Left renal pelvis (tissue), 4 donors: ENCODE measurements around the gene KLHDC4. TPM values are rescaled to one million over a fixed set of nuclear protein-coding genes. Genes with fewer than 3 reads are reported as not detected.
"Not testable (repeated sequence)": the region's sequence is repeated elsewhere in the genome, so short reads cannot be mapped to it uniquely, and the experiment has no call there.

Experiments
- DNase-seq, 4 donors: peaks; one replicate each; pipeline ENCODE4 v3.0.0-alpha.2; 2013; ENCODE audit warnings: low read depth in 4 of 4, low spot score in 3 of 4
- polyA plus RNA-seq, 4 donors: library from polyadenylated mRNA; unstranded; fragments of 120-200 nt; gene quantifications; one replicate each; pipeline ENCODE4 v1.2.1, GENCODE V29; 2013; ENCODE audit not compliant: insufficient read length in 4 of 4

KLHDC4 gene
- polyA plus RNA-seq, 4 donors: 20.7 to 42.1 (median 24.9) TPM

DNA sequence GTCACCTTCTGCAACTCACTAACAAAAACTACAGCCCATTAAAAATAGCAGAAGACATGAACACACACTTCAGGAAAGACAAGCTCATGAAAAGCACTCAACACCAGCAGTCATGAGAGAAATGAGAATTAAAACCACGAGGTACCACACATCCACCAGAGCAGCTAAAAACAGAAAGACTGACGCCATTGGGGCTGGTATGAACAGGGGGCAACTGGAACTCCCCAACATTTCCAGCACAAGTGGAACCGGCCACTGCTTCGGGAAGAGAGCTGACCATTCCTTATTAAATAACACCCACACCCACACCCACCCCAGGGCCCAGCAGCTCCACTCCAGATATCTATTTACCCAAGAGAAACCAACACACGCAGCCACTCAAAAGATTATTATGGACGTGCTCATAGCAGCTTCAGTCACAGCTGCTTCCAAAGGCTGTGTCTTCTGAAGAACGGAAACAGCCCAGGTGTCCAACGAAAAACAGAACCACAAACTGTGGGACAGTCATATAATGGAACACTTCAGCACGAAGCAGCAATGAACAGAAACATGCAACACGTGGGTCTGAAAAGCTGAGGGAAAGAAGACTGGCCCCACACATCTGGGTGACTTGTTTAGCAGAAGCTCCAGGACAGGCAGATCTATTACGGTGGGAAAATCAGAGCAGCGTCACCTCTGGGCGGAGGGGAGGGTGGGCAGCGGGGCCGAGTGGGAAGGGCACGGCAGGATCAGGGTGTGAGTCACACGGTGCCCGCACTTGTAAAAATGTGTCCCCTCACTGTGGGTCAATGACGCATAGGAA, 41.1 kb downstream of the KLHDC4 start:
- DNase-seq: no peak

- peak; percentile 75 to 89 (median 76) for DNase-seq
Measured at GRCh38 chr16:87723226-87723623, 42.6 kb downstream of the KLHDC4 start.

- DNase-seq: no peak
Measured at GRCh38 chr16:87722590-87723225, 43.1 kb downstream of the KLHDC4 start.

- DNase-seq: no peak
Measured at GRCh38 chr16:87721622-87722585, 43.9 kb downstream of the KLHDC4 start.

- DNase-seq: no peak
Measured at GRCh38 chr16:87720446-87720845, 45.3 kb downstream of the KLHDC4 start.

DNA sequence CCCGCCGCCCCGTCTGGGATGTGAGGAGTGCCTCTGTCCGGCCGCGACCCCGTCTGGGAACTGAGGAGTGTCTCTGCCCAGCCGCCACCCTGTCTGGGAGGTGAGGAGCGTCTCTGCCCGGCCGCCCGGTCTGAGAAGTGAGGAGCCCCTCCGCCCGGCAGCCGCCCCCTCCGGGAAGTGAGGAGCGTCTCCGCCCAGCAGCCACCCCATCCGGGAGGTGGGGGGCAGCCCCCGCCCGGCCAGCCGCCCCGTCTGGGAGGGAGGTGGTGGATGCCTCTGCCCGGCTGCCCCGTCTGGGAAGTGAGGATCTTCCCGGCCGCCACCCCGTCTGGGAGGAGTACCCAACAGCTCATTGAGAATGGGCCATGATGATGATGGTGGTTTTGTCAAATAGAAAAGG, 47.0 kb downstream of the KLHDC4 start:
- not testable (repeated sequence) for DNase-seq

GRCh38 chr16:87715658-87716057, 50.1 kb downstream of the KLHDC4 start:
- DNase-seq: no peak

DNA sequence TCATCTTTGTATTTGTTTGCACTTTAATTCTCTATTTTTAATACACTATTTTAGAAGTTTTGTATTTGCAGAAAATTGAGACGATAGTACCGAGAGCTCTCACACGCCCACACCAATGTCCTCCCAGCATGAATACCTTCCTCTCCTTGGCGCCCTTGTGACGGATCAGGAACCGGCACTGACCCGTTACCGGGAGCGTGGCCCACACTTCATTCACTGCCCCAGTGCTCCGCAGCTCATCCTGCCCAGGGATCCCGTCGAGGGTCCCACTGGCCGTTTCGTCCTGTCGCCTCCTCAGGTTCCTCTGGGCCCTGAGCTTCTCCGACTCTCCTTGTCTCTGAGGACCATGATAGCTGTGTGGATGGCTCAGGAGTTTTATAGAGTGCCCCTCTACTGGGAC, 50.6 kb downstream of the KLHDC4 start:
- no peak for DNase-seq

- DNase-seq: no peak
Measured at GRCh38 chr16:87713451-87714229, 52.1 kb downstream of the KLHDC4 start.

DNA sequence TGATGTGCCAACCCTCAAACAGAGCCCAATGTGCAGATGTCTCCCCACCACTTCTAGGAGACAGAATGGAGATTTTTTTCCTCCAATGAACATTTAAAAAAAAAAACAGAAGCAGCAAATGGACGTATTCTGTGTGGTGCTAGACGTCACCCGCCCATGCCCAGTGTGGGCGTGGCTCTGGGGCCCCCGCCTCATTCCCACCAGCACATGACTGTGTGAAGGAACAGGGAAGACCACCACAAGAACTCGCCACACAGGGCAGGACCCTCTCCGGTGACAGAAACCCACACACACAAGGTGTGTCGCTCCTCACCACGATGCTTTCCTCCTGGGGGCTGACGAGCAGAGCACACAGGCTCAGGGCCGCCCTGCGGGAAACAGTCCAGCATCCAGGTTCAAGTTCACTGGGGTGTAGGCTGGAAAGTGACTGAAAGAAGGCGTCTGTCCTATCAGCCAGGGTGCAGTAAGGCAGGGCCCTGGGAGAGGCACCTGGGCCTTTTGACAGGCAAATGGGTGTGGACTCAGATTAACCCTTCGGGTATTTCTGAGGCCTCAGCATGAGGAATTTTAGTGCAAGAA, 53.5 kb downstream of the KLHDC4 start:
- no peak for DNase-seq

DNA sequence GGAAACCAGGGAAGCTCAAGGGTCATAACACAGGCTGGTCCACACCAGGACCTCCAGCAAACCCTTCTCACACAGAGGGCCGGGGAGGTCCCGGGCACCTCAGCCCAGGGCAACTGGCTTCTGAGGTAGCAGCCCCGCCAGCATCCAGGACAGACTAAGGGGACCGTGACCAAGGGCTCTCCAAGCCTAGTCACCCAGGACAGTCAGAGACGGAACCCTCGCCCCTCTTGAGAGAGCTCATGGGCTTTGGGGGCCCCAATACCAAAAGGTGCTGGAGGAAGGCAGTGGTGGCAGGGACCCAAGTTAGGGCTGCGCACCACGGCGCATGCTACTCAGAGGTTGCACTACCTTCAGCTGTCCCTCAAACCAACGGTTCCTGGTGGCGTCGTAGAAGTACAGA, 54.9 kb downstream of the KLHDC4 start:
- no peak for DNase-seq

- no peak for DNase-seq
Measured at GRCh38 chr16:87709677-87710076, 56.1 kb downstream of the KLHDC4 start.

DNA sequence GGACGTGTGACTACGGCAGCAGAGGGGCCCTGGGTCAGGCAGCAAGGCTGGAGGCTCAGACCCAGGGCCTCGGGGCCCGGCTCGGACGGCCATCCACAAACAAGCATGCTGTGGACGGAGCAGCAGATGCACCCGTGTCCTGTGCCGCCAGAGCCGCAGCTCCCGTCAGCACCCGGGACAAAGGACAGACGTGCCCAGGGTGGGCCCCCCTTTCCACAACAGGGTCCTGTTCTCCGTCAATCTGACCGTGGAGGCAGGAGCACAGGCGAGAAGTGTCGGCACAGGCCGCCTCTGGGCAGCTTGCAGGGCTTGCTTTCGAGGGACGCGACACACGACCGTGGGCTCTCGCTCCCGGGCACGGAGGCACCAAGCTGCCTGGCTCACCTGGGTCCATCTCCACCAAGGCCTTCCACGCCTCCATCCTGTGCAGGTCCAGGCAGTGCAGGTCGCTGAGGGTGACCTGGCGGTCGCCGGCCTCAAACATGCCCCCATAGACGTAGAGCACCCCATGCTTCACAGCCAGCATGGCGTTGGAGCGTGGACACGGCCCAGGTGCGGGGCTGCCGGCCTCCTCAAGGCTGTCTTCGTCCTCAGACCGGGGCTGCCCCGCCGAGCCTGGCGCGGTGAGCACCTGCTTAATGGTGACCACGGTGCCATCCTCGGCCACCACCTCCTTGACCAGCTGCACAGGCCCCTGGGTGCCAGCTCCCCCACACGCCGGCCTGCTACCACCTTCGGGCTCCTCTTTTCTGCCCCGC, 56.7 kb downstream of the KLHDC4 start:
- DNase-seq: no peak

DNA sequence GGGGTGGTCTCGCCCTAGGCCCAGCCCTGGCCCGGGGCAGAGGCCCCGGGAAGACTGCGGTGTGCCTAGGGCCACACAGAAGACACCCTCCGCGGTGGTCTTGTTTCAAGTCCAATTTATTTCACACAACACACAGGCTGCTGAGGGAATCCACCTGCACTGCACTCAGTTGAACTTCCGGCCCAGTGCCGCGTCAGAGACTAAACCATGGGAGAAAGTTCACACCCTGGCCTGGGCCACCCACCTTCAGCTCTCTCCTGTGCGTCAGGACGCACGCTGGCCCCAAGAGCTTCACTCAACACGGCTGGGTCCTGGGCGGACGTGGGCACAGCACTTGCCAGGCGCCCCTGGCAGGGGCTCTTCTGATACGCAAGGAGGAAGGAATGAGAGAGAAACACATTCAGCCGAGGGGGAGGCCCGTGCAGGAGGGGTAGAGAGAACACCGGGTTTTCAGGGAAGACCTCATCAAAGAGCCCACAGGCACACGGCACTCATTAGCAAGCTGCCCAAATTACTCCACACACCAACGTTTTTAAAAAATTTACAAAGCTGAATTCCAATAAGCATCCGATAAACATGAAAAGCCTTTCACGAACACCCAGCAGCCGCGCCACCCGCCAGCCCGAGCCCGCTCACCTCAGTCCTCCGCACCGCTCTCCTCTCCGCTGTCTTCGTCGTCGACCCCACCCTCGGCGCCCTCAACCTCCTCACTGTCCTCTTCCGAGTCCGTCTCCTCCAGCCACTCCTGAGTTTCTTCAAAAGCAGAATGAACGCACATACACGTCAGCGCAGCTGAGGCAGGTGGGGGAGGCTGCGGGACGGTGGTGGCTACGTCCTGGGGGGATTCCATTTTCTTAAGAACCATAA, 57.8 kb downstream of the KLHDC4 start:
- DNase-seq: no peak

DNA sequence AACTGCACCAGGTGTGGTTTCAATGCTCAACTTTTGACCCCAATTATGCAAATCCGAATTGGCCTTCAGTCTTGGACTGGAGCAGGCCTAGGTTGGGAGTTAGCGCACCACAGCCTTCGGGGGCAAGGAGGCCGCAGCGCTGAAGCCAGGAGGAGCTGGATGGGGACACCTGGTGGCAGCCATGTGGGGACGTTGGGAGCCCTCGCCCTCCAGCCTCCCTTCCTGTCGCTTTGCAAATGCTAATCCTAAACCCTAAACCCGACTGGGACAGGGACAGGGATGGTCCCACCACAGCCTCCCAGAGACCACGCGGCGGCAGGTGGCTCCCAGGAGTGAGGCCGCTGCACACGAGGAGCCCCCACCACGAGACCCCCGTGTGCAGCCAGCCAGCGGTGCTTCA, 58.7 kb downstream of the KLHDC4 start:
- no peak for DNase-seq

DNA sequence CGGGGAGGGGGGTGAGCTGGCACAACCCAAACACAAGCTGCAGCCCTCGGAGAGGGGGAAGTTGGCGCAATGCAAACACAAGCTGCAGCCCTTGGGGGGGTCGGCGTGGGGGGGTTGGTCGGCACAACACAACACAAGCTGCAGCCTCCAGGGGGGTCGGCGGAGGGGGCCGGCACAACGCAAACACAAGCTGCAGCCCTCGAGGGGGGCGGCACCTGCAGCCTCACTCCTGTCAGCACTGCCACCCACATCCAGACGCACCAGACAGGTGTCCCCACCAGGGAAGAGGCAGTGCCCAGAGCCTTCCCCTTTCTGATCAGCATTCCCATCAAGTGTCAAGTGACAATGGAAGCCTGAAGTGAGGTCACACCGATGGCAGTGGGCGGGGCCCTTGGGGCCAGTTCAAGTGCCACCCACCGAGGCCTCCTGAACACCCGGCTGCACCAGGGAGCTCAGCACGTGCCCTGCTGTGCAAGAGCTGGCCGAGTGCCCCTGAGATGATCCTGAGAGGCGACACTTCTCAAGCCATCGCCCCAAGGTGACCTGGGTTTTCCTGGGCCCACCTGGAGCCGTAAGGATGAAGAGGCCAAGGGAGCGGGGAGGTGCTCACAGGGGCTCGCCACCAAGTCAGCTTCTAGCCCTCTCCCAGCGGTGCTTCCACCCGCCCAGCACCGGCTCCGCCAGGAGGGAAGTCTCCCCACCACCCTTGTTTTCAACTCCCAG, 59.3 kb downstream of the KLHDC4 start:
- no peak for DNase-seq

DNA sequence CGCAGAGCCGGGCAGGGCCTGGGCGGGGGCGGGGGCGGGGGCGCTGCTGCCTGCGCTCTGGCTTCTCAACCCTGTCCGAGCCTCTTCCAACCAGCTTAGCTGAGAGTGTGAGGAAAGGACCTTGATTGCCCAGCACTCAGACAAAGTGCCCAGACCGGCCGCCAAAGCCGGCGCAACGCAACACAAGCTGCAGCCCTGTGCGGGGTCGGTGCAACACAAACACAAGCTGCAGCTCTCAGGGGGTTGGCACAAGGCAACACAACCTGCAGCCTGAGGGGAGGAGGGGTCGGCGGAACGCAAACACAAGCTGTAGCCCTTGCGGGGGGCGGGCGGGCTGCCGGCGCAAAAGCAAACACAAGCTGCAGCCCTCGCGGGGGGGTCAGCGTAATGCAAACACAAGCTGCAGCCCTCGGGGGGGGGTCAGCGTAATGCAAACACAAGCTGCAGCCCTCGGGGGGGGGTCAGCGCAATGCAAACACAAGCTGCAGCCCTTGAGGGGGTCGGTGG, 60.0 kb downstream of the KLHDC4 start:
- DNase-seq: no peak
